Stimulated activated CD4-positive, alpha-beta T cell treated with anti-CD3 and anti-CD28 coated beads, TNF-alpha, amount 100 ng/mL, for 1 hour (primary cell): ENCODE results near the gene MYL6B.
"Not testable (repeated sequence)": the region's sequence is repeated elsewhere in the genome, so short reads cannot be mapped to it uniquely, and the experiment has no call there.

Experiments used
- DNase-seq, 3 donors: peaks; one replicate each; pipeline ENCODE4 v3.0.0-alpha.2; 2020; ENCODE audit warnings: low read depth in 3 of 3, low spot score in 1 of 3

The MYL6B gene

GRCh38 chr12:56152132-56152755, at the start of gene MYL6B:
Gene MYL6B (plus strand): TSS chr12:56152587. CDS start chr12:56153919, 1,332 bp downstream.
- peak; percentile 79 to 87 (median 82) for DNase-seq

DNA sequence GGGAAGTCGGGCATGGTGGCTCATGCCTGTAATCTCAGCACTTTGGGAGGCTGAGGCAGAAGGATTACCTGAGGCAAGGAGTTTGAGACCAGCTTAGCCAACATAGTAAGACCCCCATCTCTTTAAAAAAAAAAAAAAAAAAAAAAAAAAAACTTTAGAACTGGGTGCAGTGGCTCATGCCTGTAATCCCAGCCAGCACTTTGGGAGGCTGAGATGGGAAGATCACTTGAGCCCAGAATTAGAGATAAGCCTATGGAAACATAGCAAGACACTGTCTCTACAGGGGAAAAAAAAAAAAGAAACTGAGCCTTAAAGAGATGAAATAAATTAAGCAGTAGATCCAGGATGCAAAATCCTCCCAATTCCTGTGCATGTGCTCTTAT, 49.7 kb upstream of the MYL6B start:
- DNase-seq, result no peak

- DNase-seq, result no peak
Observed at GRCh38 chr12:56103066-56103711, 49.2 kb upstream of the MYL6B start.

- no peak for DNase-seq
Observed at GRCh38 chr12:56103823-56104108, 48.6 kb upstream of the MYL6B start.

DNA sequence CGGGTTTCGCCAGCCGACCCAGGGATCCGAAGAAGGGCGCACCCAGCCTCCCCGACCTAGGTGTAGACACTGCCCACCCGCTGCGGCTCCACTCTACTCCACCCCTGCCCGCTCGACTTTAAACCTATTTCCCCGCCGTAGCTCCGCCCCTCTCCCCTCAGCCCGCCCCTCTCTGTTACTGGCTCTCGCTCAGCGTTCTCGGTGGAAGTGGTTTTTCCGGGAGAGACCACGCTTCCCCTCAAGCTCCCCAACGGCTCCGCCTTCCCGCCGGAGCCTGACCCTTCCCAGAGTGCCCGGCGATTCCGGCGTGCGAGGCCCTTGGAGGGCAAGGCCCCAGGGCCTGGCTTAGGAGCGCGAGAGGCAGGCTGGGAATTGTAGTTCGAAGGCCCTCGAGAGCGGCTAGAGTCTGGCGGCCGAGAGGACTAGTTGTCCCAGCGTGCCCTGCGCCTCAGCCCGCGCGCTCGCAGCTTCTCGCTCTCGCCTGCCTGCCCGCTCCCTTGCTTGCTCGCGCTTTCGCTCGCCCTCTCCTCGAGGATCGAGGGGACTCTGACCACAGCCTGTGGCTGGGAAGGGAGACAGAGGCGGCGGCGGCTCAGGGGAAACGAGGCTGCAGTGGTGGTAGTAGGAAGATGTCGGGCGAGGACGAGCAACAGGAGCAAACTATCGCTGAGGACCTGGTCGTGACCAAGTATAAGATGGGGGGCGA, 48.1 kb upstream of the MYL6B start, which contains the start of gene PA2G4:
Gene PA2G4 (plus strand): TSS at position 451 of the 706 bp plus-strand sequence. CDS start 179 bp downstream, at position 630.
- peak; percentile 91 to 93 (median 93) for DNase-seq

DNA sequence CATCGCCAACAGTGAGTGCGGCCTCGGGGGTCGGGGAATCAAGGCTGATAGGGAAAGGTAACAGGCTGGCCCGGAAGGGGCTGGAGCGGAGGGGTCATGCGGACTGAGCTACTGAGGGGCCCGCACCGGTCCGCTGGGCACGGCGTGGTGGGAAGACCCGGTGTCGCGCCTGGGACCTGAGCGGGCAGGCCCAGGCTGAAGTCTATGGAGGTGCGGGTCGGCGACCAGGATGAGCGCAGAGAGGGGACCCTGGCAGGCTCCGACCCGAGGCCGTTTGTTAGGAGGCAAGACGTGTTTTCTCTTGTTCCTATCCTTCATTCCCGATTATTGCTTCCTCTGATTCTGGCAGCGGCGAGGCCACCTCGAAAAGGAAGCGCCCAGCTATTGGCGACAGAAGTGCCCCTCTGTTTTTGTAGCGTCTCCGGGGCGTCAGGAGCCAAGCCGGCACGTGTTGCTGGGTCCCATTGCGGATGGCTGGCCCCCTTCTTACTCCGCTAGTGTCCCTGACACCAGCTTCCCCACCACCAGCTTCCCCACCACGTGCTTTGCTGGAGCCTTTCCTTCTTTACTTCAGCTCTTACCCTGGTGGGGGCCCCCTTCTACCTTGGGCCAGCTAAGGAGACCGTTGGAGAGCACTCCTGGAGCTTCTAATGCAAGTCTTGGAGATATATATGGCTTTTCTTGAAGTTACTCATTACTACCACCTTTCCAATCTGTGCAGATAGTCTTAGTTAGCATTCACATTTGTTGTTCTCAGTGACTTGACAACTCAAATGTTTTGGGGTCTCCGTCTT, 47.4 kb upstream of the MYL6B start:
- DNase-seq, result peak in 1 of 3 donors; percentile 26

DNA sequence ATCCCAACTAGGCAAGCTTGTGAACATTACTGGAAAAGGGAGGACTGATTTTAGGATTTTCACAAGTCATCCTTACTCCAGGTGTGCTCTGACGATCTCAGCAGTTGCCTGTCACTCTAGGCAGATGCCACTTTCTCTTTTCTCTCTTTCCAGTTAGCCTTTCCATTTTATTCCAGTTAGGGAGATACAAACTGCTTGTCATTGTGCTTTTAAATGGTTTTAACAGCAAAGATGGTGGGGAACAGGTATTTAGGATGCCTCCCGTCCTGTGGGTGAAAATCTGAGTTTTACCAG, 46.8 kb upstream of the MYL6B start:
- DNase-seq, result no peak

DNA sequence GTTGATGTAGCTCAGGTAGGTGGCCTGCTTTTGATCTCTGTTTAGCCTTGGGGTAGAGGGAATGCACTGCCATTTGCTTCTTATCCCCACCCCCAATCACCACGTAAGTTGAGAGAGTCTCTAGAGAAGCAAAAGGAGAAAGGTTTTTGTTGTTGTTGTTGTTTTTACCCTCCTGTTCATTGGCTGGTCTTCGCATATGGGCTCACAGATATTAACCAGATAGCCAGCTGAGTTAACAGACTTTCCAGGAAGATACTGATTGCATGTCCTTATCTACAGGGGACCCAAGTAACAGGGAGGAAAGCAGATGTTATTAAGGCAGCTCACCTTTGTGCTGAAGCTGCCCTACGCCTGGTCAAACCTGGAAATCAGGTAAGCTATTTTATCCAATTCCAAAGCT, 45.1 kb upstream of the MYL6B start:
- no peak for DNase-seq

DNA sequence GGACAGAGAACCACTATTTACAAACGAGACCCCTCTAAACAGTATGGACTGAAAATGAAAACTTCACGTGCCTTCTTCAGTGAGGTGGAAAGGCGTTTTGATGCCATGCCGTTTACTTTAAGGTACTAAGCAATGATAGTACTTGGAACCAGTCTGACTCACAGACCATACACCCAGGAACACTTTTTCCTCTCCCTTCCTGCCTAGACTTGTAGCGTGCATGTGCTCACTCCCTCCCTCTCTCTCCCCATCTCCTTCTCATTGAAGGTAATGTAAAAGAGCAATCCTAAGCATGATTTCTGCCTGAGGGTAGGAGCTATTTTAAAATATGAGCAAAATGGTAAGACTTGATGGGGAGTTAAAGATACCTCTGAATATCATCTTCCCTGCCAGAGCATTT, 41.8 kb upstream of the MYL6B start:
- DNase-seq, result no peak

DNA sequence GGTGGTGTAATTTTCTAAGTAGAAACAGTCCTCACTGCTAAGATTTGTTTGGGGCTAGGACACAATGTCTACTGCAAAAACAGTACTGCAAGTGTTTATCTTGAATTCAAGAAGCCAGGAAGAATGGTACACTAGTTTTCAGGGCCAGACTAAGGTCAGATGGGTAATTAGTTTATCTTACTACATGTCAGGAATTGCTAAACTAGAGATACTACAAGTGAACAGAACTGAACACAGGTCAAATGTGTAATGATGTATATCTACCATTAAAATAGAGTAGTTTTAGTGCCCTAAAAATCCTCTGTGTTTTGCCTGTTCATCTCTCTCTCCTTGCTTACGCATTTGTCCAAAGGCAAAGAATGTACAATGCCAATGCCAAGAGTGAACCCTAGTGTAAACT, 38.3 kb upstream of the MYL6B start:
- DNase-seq, result no peak

DNA sequence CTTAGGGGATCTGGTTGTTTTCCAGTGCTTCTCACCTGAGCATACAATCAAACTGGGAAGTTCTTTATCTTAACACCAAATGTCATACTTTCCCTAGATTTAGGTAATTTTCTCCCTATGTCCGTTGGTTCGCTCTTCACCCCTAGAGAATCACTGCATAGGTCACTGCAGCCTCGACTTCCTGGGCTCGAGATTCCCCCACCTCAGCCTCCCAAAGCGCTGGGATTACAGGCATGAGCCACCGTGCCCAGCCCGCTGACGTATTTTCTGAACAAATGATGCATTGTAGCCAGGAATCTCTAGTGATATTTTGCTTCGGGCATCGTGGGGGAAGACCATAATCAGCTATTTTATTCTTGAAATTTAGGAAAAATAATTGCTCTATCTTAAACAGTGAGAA, 37.1 kb upstream of the MYL6B start:
- DNase-seq, result no peak

GRCh38 chr12:56116267-56117081, 35.9 kb upstream of the MYL6B start, which contains the start of gene RPL41:
Gene RPL41 (plus strand): TSS chr12:56116633.
- peak; percentile 85 to 92 (median 89) for DNase-seq

DNA sequence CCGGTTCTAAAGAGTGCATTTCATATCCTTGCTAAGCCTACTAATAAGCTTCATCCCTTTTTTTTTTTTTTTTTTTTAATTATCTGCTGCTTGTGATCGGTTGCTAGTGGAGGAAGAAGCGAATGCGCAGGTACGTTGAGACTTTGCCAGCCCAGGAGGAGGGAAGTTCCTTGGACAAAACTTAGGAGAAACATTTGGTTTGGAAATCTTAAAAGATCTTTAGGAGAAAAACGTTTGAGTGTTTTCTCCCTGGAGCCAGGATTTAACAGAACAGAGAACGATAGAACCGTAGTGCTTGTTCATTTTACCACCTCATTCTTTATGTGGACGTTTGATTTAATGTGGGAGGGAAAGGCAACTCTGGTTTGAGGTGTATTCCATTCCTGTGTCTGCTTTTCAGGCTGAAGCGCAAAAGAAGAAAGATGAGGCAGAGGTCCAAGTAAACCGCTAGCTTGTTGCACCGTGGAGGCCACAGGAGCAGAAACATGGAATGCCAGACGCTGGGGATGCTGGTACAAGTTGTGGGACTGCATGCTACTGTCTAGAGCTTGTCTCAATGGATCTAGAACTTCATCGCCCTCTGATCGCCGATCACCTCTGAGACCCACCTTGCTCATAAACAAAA, 35.2 kb upstream of the MYL6B start:
- DNase-seq, result not testable (repeated sequence)

- peak; percentile 89 to 95 (median 91) for DNase-seq
Observed at GRCh38 chr12:56117778-56118687, 34.4 kb upstream of the MYL6B start, which contains the start of gene ZC3H10. Gene ZC3H10 (plus strand): TSS chr12:56118266. CDS start chr12:56120563, 2,297 bp downstream.

DNA sequence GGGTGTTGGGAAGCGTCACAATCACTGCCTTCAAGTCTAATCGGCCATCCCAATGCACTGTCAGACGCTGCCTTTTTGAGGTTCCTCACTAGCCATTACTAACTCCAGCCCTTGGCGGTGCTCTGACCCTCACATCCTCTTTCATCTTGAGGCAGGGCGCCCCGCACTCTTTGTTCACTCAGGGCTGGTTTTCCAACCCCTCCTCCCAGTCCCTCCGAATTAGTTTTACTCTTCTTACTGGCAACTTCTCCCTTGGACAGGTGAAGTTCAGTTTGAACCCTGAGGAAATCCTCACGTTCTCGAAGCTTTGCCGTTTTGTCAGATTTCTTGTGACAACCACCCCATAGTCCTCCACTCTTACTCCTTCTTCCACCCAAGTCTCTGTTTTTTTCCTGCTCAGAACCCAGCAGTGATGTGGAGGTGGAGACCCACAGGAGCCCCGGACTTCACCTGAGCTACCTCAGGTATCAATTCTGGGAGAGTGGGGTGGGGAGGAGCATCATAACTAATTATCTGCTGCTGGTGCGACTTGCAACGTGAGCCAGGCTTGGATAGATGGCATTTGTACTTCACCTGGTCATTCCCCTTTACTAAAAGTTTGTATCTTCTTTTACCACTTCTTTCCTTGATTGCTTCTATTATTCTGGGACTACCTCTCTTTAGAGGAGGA, 33.6 kb upstream of the MYL6B start:
- no peak for DNase-seq

- DNase-seq, result peak in 2 of 3 donors; percentile 23 to 27
Observed at GRCh38 chr12:56119361-56119796, 33.0 kb upstream of the MYL6B start.

- no peak for DNase-seq
Observed at GRCh38 chr12:56120158-56120846, 32.1 kb upstream of the MYL6B start.
